ENCODE data around the gene APOE.
A peak's percentile ranks its signal among the peaks of the same experiment; 100 is the strongest.
"Not testable (repeated sequence)": the region's sequence is repeated elsewhere in the genome, so short reads cannot be mapped to it uniquely, and the experiment has no call there.

The APOE gene

DNA sequence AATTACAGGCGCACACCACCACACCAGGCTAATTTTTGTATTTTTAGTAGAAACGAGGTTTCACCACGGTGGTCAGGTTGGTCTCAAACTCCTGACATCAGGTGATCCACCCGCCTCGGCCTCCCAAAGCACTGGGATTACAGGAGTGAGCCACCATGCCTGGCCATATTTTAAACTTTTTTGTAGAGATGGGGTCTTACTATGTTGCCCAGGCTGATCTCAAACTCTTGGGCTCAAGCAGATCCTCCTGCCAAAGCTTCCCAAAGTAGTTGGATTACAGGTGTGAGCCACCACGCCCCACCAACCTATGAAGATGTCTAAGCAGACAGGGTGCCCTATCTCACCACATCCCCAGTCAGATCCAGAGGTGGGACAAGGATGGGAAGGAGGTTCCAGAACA lies 6.3 kb downstream of the APOE start:
- not testable (repeated sequence) for ATAC-seq, DNase-seq

DNA sequence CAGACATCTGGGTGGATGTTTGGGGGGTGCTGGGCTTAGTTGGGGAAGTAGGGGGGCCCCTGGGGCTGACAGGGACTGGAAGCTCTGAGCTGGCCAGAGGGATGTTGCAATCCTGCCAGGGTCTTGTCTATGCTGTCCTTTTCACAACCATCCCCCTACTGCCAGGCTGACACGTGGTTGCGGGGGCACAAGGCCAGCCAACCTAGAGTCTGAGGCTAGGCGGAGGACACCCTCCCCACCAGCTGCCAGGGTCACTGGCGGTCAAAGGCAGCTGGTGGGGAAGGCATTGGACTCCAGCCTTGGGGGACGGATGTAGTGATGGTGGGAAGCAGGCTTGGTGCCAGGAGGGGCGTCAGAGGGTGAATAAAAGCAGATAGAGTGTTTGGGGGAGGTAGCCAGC lies 7.3 kb downstream of the APOE start:
- no peak for ATAC-seq
- DNase-seq = no peak

DNA sequence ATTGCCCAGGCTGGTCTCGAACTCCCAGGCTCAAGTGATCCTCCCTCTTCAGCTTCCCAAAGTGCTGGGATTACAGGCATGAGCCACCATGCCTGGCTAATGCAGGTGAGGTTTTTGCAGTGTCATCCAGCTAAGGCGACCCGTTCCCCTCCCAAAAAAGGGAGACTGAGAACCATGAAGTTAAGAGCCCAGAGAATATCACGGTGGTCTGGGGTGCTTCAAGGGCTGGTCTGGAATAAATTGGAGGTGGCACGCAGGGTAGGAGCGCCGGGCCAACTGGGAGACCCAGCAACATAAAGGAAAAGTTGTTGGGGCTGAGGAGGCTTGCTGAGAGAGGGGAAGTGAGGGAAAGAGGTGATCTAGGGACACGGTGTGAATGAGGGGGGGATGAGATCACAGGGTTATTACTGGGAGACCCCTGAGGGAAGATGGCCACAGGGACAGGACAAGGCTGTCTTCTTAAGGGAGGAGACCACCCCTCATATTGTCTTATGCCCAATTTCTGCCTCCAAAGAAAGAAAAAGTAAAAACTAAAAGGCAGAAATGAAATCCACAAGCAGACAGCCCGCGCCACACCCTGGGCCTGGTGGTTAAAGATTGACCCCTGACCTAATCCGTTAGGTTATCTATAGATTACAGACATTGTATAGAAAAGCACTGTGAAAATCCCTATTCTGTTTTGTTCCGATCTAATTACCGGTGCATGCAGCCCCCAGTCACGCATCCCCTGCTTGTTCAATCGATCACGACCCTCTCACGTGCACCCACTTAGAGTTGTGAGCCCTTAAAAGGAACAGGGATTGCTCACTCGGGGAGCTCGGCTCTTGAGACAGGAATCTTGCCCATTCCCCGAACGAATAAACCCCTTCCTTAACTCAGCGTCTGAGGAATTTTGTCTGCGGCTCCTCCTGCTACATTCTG lies 8.2 kb downstream of the APOE start:
- not testable (repeated sequence) for DNase-seq, ATAC-seq

DNA sequence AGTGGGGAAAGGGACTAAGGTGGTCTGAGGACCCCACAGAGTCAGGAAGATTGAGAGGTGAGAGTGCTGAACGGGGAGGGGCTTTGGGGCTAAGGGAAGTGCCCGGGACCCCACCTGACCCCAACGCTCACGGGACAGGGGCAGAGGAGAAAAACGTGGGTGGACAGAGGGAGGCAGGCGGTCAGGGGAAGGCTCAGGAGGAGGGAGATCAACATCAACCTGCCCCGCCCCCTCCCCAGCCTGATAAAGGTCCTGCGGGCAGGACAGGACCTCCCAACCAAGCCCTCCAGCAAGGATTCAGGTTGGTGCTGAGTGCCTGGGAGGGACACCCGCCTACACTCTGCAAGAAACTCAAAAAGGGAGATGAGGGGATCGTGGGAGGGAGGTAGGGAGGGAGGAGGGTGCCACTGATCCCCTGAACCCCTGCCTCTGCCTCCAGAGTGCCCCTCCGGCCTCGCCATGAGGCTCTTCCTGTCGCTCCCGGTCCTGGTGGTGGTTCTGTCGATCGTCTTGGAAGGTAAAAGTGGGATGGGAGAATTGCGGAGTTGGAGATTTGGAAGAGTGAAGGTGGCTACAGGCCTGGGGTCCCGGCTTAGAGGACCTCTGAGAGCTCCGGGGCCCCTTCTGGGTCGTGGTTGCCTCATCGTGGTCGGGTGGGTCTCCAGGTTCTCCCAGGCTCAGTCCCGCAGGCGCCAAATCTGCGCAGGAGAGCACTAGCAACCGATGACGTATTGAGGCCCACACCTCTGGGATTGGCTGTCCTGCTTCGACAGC lies 9.0 kb downstream of the APOE start, which contains the start of gene APOC1:
TSS of gene APOC1 (plus strand) at position 176 of the 774 bp plus-strand sequence. CDS start at position 460, 284 bp downstream.
- DNase-seq (peak; percentile 82), ATAC-seq (peak; percentile 96)

DNA sequence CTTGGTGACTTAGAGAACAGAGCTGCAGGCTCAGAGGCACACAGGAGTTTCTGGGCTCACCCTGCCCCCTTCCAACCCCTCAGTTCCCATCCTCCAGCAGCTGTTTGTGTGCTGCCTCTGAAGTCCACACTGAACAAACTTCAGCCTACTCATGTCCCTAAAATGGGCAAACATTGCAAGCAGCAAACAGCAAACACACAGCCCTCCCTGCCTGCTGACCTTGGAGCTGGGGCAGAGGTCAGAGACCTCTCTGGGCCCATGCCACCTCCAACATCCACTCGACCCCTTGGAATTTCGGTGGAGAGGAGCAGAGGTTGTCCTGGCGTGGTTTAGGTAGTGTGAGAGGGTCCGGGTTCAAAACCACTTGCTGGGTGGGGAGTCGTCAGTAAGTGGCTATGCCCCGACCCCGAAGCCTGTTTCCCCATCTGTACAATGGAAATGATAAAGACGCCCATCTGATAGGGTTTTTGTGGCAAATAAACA lies 18.7 kb downstream of the APOE start:
- no peak for DNase-seq
- ATAC-seq = no peak

DNA sequence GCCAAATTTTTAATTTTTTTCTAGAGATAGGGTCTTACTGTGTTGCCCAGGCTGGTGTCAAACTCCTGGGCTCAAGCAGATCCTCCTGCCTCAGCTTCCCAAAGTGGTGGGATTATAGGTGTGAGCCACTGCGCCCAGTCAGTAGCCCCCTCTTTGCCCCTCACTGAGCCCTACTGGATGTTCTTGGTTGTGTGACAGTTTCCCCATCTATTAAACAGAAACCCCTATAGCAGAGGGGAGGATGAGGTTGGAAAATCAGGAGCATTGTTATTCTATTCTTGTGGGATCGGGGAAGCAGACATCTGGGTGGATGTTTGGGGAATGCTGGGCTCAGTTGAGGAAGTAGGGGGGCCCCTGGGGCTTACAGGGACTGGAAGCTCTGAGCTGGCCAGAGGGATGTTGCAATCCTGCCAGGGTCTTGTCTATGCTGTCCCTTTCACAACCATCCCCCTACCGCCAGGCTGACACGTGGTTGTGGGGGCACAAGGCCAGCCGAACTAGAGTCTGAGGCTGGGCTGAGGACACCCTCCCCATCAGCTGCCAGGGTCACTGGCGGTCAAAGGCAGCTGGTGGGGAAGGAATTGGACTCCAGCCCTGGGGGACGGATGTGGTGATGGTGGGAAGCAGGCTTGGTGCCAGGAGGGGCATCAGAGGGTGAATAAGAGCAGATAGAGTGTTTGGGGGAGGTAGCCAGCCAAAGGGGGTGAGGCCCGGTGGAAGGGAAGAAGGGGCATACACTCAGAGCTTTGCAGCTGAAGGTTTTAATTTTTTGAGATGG lies 19.7 kb downstream of the APOE start:
- ATAC-seq (no peak), DNase-seq (no peak)

DNA sequence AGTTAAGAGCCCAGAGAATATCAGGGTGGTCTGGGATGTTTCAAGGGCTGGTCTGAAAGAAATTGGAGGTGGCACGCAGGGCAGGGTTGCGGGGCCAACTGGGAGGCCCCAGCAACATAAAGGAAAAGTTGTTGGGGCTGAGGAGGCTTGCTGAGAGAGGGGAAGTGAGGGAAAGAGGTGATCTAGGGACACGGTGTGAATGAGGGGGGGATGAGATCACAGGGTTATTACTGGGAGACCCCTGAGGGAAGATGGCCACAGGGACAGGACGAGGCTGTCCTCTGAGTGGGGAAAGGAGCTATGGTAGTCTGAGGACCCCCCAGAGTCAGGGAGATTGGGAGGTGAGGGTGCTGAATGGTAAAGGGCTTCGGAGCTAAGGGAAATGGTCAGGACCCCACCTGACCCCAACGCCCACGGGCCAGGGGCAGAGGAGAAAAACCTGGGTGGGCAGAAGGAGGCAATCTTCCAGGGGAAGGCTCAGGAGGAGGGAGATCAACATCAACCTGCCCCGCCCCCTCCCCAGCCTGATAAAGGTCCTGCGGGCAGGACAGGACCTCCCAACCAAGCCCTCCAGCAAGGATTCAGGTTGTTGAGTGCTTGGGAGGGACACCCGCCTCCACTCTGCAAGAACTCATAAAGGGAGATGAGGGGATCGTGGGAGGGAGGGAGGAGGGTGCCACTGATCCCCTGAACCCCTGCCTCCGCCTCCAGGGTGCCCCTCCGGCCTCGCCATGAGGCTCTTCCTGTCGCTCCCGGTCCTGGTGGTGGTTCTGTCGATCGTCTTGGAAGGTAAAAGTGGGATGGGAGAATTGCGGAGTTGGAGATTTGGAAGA lies 20.9 kb downstream of the APOE start:
- not testable (repeated sequence) for ATAC-seq, DNase-seq

DNA sequence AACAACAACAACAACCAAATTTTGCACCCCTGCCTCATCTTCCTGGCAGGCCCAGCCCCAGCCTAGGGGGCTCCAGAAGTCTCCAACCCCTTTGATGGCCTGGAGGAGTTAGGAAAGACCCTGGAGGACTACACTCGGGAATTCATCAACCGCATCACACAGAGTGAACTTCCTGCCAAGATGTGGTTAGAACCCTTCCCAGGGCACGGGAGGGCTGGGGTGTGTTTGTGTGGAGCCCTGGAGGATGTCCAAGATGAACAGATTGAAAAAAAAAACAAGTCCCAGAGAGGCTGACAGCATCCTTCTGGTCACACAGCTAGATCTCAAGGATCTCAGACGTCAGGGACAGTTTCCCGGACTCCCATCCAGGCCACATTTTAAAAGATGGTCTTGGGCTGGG lies 22.1 kb downstream of the APOE start:
- ATAC-seq (no peak), DNase-seq (no peak)

DNA sequence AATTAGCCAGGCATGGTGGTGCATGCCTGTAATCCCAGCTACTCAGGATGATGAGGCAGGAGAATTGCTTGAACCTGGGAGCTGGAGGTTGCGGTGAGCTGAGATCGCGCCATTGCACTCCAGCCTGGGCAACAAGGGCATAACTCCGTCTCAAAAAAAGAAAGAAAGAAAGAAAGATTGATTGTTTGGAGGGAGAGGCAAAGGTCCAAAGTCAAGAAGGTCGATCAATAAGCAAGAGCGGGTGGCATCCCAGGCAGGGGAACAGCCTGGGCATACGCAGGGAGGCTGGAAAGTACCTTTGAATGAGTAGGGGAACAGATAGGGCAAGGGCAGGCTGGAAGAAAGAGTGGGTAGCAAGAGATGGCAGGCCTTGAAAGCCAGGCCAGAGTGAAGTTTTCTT lies 24.5 kb downstream of the APOE start:
- no peak for ATAC-seq
- no peak for DNase-seq

DNA sequence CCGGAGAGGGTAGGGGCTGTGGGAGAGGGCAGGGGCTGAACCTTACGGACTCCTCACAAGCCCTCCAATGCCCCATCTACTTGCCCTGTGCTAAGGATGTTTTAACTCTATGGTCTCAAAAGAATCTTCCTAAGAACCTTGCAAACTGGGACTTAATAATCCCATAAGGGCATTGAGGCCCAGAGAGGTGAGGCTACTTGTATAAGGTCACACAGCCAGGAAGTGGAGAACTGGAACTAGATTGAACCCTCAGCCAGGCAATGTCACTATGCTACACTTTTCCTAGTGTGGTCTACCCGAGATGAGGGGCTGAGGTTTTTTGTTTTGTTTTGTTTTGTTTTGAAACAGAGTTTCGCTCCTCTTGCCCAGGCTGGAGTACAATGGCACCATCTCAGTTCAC lies 25.9 kb downstream of the APOE start:
- DNase-seq = no peak
- no peak for ATAC-seq

DNA sequence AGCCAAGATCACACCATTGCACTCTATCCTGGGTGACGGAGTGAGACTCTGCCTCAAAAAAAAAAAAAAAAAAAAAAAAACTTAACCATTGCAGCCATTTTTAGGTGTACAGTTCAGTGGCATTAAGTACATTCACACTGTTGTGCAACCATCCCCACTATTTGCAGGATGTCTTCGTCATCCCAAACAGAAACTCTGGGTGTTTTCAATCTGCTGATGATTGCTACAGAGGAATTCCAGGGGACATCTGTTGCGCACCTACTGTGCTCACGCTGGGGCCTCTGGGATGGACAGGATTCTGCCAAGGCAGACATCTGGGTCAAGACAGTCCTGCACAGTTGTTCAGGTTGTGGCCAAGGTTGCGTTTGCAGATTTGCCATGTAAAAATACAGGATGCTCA lies 34.1 kb downstream of the APOE start:
- ATAC-seq = no peak
- no peak for DNase-seq

DNA sequence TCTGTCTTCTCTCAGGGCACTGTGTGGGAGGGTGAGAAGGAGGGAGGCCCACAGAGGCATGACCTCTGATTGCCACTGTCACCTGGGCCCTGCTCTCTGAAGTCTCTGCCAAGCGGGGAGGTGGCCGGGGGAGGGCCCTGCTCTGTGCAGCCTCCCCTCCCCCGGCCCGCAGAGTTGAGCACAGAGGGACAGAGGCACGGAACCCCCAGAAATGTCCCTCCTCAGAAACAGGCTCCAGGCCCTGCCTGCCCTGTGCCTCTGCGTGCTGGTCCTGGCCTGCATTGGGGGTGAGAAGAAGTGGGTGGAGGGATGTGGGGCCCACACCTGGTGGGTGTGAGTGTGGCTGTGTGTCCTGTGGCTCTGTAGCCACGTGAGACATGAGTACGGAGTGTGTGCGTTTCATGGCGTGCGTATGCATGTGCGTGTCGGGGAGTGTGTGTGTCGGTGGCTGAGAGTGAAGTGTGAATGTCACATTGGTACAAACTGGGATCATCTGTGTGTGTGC lies 36.5 kb downstream of the APOE start, which contains the start of gene APOC4:
TSS of gene APOC4 (plus strand) at position 171 of the 505 bp plus-strand sequence. CDS start at position 212, 41 bp downstream.
- DNase-seq = no peak
- ATAC-seq = no peak

DNA sequence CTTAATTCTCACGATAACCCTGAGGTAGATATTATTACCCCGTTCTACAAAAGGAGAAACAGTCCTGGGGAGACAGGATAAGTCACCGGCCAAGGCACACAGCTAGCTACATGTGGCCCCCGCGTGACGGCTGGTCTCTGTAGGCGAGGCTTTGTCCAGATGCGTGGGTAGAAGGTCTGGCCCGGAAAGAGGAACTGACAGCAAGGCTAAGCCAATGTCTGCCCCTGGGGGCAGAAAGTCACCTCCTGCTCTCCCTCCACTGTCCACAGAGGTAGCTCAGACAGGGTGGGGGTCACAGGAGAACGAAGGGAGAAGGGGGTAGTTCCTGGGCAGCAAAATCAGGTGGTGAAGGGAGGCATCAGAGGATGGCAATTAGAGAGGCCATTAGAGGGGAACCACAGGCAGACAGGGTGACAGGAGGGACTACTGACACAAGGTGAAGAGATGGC lies 38.2 kb downstream of the APOE start:
- no peak for ATAC-seq
- no peak for DNase-seq

DNA sequence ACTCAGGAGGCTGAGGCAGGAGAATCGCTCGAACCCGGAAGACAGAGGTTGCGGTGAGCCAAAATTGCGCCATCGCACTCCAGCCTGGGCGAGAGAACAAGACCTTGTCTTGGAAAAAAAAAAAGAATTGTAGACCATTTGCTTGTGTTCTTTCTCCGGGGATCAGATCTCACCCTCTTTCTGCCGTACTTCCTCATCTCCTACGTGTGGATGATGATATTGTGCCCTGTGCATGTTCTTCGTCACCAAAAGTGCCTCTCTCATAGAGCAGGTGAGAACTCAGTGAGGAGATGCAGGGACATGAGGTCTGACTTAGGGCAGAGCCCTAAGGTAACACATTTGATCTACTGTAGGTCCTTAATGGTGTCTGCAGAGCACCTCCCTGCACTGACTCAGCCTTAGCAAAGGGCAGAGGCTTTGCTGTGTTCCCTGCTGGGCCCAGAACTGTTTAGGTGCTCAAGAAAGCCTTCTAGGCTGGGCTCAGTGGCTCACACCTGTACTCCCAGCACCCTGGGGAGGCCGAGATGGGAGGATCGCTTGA lies 41.5 kb downstream of the APOE start:
- DNase-seq (no peak), ATAC-seq (no peak)

DNA sequence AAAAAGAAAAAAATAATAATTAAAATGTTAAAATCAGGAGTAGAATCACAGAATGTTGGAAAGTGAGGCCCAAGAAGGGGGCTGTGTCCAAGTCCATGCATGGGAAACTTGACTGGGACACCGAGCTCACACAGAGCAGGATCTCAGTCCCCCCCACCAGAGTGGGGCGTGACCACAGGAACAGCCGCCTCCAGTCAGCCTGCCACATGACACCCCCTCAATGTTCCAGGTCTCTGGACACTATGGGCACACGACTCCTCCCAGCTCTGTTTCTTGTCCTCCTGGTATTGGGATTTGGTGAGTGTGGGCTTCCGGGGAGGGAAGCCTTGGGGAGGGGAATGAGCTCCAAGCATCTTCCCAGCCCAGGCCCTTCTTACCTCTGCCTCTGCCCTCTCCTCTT lies 42.6 kb downstream of the APOE start:
- no peak for ATAC-seq
- no peak for DNase-seq

DNA sequence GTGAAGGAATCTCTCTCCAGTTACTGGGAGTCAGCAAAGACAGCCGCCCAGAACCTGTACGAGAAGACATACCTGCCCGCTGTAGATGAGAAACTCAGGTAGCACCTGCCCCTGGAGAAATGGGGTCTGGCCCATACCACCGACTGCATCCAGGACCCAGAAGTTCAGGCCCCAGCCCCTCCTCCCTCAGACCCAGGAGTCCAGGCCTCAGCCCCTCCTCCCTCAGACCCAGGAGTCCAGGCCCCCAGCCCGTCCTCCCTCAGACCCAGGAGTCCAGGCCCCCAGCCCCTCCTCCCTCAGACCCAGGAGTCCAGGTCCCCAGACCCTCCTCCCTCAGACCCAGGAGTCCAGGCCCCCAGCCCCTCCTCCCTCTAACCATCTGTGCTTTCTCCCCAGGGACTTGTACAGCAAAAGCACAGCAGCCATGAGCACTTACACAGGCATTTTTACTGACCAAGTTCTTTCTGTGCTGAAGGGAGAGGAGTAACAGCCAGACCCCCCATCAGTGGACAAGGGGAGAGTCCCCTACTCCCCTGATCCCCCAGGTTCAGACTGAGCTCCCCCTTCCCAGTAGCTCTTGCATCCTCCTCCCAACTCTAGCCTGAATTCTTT lies 43.3 kb downstream of the APOE start:
- DNase-seq = no peak
- ATAC-seq = no peak

DNA sequence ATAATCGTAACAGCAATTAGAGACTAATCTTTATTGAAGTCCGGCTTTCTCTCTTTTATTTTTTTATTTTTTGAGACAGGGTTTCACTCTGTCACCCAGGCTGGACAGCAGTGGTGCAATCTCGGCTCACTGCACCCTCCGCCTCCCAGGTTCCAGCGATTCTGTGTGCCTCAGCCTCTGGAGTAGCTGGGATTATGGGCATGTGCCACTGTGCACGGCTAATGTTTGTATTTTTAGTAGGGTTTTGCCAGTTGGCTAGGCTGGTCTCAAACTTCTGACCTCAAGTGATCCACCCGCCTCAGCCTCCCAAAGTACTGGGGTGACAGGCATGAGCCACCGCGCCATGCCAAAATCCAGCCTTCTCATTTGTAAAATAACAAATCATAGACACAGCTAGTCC lies 44.0 kb downstream of the APOE start:
- DNase-seq (no peak), ATAC-seq (no peak)

DNA sequence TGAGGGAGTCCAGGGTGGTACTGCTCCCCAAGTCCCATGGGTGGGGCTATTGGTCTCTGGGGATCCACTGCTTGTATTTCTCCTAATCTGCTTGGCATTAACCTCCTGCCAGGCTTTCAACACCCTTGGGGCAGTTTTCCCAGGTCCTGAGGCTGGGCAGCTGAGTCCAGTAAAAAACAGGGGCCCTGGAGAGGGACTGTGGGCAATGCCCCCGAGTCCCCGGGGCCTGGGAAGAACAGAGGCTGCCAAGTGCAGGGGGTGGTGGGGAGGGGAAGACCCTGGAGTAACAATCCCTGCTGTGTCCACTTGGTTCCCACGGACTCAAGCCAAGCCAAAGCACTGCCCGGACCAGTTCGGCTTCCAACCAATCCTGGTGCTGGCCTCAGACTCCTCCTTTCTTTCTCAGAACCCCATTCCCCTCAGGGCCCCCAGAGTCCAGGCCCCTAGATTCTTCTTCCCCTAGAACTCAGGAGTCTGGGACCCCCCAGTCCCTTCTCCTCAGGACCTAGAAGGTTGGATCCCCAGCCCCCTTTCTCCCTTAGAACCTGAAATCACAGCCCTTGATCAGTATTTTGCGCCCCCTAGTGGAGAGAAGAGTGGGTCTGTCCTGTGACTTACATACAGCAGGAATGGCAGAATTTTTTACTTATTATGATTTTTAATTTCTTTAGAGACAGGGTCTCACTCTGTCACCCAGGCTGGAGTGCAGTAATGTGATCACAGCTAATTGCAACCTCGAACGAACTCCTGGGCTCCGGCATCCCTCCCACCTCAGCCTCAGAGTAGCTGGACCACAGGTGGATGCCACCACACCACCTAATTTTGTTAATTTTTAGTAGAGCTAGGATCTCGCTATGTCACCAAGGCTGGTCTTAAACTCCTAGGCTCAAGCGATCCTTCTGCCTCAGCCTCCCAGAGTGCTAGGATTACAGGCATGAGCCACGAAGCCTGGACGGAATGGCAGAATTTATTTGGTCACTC lies 45.9 kb downstream of the APOE start:
- ATAC-seq = no peak
- peak; percentile 63 for DNase-seq

DNA sequence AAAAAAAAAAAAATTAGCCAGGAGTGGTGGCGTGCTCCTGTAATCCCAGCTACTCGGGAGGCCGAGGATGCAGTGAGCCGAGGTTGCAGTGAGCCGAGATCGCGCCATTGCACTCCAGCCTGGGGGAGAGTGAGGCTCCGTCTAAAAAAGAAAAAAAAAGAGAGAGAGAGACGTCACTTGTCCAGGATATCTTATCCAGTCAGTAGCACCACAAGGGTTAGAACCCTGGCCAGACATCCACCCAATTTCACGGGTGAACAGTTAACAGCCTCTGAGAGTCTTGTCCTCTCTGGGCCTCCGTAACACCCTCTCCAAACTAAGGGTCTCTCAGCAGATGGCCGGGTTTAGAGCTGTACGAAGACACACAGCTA lies 48.7 kb downstream of the APOE start:
- ATAC-seq (no peak), DNase-seq (no peak)

Measured in stimulated activated naive CD8-positive, alpha-beta T cell treated with anti-CD3 and anti-CD28 coated beads, Interleukin-15, Interleukin-2, amounts not matched to agents 100 U/mL and 50 U/mL, for 24 hours (primary cell).